Cardiac septum (tissue), 1 donor: Measurements from ENCODE around the gene CKLF. TPM values are rescaled to one million over a fixed set of nuclear protein-coding genes. Genes with fewer than 3 reads are reported as not detected.
A peak's percentile ranks its signal among the peaks of the same experiment; 100 is the strongest.
"Not testable (repeated sequence)": the region's sequence is repeated elsewhere in the genome, so short reads cannot be mapped to it uniquely, and the experiment has no call there.

Source experiments
- DNase-seq: peaks from one replicate; pipeline ENCODE4 v3.0.0-alpha.2; 2020; ENCODE audit warnings: low spot score
- intact Hi-C: fragments of 100-400 bp; cut with DNase I; formaldehyde crosslinking; loops from one replicate; pipeline ENCODE4 v1.14.0; 2022
- total RNA-seq: library from RNA; stranded (reverse); fragmentation: NEBNext Ultra II Directional; extraction: Animal tissue kit (Norgen Biotek cat#: 25700); gene quantifications from one replicate; pipeline ENCODE4 v1.2.1, GENCODE V29; 2021
- donor health status: DM: no; HTN: no; CAD: no.

The CKLF gene
- total RNA-seq, 1 donor from 2014 or later: 10.5 TPM

GRCh38 chr16:66588981-66589713 is 36.8 kb downstream of the CKLF start:
- intact Hi-C loops: no loop called here

GRCh38 chr16:66590322-66590721 is 37.9 kb downstream of the CKLF start:
- intact Hi-C loops: no loop called here
- DNase-seq: peak; percentile 12

More at GRCh38 chr16:66588981-66589713, 36.8 kb downstream of the CKLF start:
- DNase-seq: peak; percentile 90

GRCh38 chr16:66591018-66591417 is 38.6 kb downstream of the CKLF start:
- DNase-seq: no peak
- intact Hi-C loops: no loop called here

GRCh38 chr16:66592241-66592640 is 39.9 kb downstream of the CKLF start:
- DNase-seq: no peak
- intact Hi-C loops: no loop called here

- DNase-seq: no peak
- intact Hi-C loops: no loop called here
Observed at GRCh38 chr16:66592814-66593213, 40.4 kb downstream of the CKLF start.

GRCh38 chr16:66594739-66595138 is 42.4 kb downstream of the CKLF start:
- no peak for DNase-seq

GRCh38 chr16:66596559-66596958 is 44.2 kb downstream of the CKLF start:
- intact Hi-C loops, DNase-seq: not testable (repeated sequence)

More at GRCh38 chr16:66594739-66595138, 42.4 kb downstream of the CKLF start:
- intact Hi-C loops: no loop called here

GRCh38 chr16:66596986-66597848 is 44.8 kb downstream of the CKLF start:
- intact Hi-C loops: no loop called here
- DNase-seq: no peak

GRCh38 chr16:66598111-66598510 is 45.7 kb downstream of the CKLF start:
- no peak for DNase-seq
- intact Hi-C loops: no loop called here

GRCh38 chr16:66599726-66600125 is 47.4 kb downstream of the CKLF start:
- DNase-seq: no peak

GRCh38 chr16:66600477-66600876 is 48.1 kb downstream of the CKLF start:
- DNase-seq: no peak
- intact Hi-C loops: no loop called here

More at GRCh38 chr16:66599726-66600125, 47.4 kb downstream of the CKLF start:
- intact Hi-C loops: no loop called here

GRCh38 chr16:66601471-66601870 is 49.1 kb downstream of the CKLF start:
- no peak for DNase-seq
- intact Hi-C loops: no loop called here

GRCh38 chr16:66603537-66604375 is 51.4 kb downstream of the CKLF start:
- intact Hi-C loops: loop anchor here (1.0 to 2.0 kb wide), 2 partner anchors 54 to 197 kb away; no protein-coding TSS in a partner anchor

GRCh38 chr16:66604376-66605176 is 52.2 kb downstream of the CKLF start, which contains the start of gene CMTM3:
Gene CMTM3 (plus strand): TSS chr16:66604704. CDS start chr16:66604806, 102 bp downstream.
- peak; percentile 86 for DNase-seq

More at GRCh38 chr16:66603537-66604375, 51.4 kb downstream of the CKLF start:
- DNase-seq: no peak

GRCh38 chr16:66605177-66605978 is 53.0 kb downstream of the CKLF start:
- DNase-seq: peak; percentile 78
- intact Hi-C loops: loop anchor here (2.0 to 5.0 kb wide), 2 partner anchors 92 to 199 kb away; partner anchors contain the start of gene CMTM4

More at GRCh38 chr16:66604376-66605176, 52.2 kb downstream of the CKLF start, which contains the start of gene CMTM3:
- intact Hi-C loops: loop anchor here (1.0 to 5.0 kb wide), 3 partner anchors 55 to 198 kb away; partner anchors contain the start of gene CMTM4

- DNase-seq: no peak
- intact Hi-C loops: loop anchor here (2.0 to 5.0 kb wide), 3 partner anchors 91 to 261 kb away; partner anchors contain the start of gene CMTM4
Observed at GRCh38 chr16:66605979-66606751, 53.8 kb downstream of the CKLF start.
